ENCODE results near the gene SDK1. TPM values are rescaled to one million over a fixed set of nuclear protein-coding genes. Genes with fewer than 3 reads are reported as not detected.

SDK1 gene
- total and polyA plus RNA-seq, 2 experiments from 2014 or later, result 4.1 to 16.5 TPM

DNA sequence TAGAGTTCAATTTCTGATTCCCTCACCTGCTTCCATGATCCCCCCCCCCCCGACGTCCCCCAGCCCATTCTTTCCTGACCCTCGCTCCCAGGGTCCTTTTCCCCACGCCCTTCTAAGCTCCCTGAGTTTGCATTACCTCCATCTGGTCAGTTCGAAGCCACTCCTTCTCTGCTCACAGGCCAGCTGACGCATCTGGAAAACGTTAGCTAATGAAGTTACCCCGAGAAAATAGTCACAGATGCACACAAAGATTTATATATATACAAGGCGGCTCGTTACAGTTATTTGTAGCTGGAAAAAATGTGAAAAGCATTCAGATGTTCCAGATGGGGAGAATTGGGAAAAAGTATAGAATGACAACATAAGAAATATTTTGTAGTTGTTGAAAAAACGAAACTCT, 751.1 kb downstream of the SDK1 start:
- Histone ChIP-seq H3K27ac (no peak overlapping the region), H3K4me3 (no peak overlapping the region)

DNA sequence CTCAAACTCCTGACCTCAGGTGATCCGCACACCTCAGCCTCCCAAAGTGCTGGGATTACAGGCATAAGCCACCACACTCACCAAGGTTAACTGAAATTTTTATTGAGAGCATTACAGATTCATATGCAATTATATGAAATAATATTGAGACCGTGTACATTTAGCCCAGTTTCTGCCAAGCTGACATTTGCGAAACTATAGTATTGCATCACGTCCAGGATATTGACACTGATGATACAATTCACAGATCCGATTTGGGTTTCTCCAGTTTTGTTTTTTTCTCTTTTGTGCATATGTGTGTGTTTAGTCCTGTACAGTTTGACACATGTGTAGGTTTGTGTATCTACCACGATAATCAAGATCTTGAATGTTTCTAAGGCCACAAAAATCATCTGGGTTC, 753.1 kb downstream of the SDK1 start:
- TF ChIP-seq, protein P1, sequence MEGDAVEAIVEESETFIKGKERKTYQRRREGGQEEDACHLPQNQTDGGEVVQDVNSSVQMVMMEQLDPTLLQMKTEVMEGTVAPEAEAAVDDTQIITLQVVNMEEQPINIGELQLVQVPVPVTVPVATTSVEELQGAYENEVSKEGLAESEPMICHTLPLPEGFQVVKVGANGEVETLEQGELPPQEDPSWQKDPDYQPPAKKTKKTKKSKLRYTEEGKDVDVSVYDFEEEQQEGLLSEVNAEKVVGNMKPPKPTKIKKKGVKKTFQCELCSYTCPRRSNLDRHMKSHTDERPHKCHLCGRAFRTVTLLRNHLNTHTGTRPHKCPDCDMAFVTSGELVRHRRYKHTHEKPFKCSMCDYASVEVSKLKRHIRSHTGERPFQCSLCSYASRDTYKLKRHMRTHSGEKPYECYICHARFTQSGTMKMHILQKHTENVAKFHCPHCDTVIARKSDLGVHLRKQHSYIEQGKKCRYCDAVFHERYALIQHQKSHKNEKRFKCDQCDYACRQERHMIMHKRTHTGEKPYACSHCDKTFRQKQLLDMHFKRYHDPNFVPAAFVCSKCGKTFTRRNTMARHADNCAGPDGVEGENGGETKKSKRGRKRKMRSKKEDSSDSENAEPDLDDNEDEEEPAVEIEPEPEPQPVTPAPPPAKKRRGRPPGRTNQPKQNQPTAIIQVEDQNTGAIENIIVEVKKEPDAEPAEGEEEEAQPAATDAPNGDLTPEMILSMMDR (IDR thresholded peaks at IDR 0.05; ENCODE audit: low read depth, low read length), result no peak

More for the DNA sequence above, 751.1 kb downstream of the SDK1 start:
- Histone ChIP-seq H3K9me3 (ENCODE audit: low read depth) (no peaks in the 10 kb centered on the region), H3K27me3 (no peaks in the 10 kb centered on the region), H3K4me1 (ENCODE audit: low read depth) (no peaks in the 10 kb centered on the region), H3K36me3 (no peaks in the 10 kb centered on the region)
- TF ChIP-seq, protein P1 (IDR thresholded peaks at IDR 0.05; ENCODE audit: low read depth, low read length), result no peak
- DNase-seq (ENCODE audit: low read depth in 1 of 2, low spot score in 1 of 2), result no peak

DNA sequence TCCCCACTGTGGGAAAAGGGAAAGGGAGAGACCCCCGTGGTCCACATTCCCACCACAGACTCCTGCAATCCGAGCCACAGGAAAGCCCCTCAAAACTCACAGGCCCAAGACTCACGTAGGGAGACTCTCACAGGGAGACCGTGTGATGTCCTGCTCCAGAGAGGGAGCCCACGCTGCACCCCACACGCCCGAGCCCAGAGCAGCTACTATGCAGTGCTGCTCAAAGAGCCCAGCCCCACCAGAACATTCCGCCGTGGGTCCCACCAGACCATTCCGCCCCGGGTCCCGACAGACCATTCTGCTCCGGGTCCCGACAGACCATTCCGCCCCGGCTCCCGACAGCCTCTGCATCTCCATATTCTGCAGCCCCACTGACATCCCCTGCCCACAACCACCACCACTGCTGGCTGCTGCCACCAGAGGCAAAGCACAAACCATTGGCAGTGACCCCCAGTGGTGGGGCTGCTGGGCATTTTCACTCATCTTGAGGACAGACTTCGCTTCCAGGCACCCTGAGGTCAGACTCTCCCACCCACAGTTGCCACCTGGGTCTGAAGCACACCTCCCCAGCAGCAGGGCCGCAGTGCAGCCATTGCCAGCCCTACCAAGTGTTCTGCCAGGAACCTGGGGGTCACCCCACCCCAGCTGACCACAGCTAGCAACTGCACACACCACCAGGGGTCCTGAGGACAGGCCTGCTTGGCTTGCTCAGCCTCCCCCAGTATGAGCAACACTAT, 755.7 kb downstream of the SDK1 start:
- H3K9me3 ChIP-seq (ENCODE audit: low read depth), result no peaks in the 10 kb centered on the region
- H3K4me1 ChIP-seq (ENCODE audit: low read depth), result no peaks in the 10 kb centered on the region
- H3K27me3 ChIP-seq, result no peaks in the 10 kb centered on the region
- DNase-seq (ENCODE audit: low read depth in 1 of 2, low spot score in 1 of 2), result no peak
- no peak overlapping the region for H3K4me3 ChIP-seq
- no peaks in the 10 kb centered on the region for H3K36me3 ChIP-seq
- no peak overlapping the region for H3K27ac ChIP-seq
- TF ChIP-seq, protein P1 (IDR thresholded peaks at IDR 0.05; ENCODE audit: low read depth, low read length), result no peak

More for the DNA sequence above, 753.1 kb downstream of the SDK1 start:
- Histone ChIP-seq H3K27me3 (no peaks in the 10 kb centered on the region), H3K36me3 (no peaks in the 10 kb centered on the region), H3K4me1 (ENCODE audit: low read depth) (no peaks in the 10 kb centered on the region), H3K9me3 (ENCODE audit: low read depth) (no peaks in the 10 kb centered on the region), H3K27ac (no peak overlapping the region), H3K4me3 (no peak overlapping the region)
- DNase-seq (ENCODE audit: low read depth in 1 of 2, low spot score in 1 of 2), result no peak

DNA sequence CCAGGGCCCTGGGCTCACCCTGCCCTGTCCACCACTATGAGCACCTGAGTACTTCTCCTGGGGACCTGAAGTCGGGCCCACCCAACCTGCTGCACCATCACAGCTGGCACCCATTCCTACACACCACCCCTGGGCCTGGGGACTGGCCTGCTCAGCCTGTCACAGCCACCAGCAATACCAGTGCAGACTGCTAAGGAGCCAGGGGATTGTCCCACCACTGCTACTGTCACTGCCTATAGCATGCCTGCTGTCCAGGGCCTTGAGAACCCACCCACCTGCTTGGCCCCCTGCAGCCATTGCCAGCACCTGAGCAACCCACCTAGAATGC, 756.2 kb downstream of the SDK1 start:
- no peaks in the 10 kb centered on the region for H3K9me3 ChIP-seq (ENCODE audit: low read depth)
- H3K27me3 ChIP-seq, result no peaks in the 10 kb centered on the region
- TF ChIP-seq, protein P1 (IDR thresholded peaks at IDR 0.05; ENCODE audit: low read depth, low read length), result no peak
- H3K4me3 ChIP-seq, result no peak overlapping the region
- no peaks in the 10 kb centered on the region for H3K36me3 ChIP-seq
- no peaks in the 10 kb centered on the region for H3K4me1 ChIP-seq (ENCODE audit: low read depth)
- no peak overlapping the region for H3K27ac ChIP-seq
- no peak for DNase-seq (ENCODE audit: low read depth in 1 of 2, low spot score in 1 of 2)

DNA sequence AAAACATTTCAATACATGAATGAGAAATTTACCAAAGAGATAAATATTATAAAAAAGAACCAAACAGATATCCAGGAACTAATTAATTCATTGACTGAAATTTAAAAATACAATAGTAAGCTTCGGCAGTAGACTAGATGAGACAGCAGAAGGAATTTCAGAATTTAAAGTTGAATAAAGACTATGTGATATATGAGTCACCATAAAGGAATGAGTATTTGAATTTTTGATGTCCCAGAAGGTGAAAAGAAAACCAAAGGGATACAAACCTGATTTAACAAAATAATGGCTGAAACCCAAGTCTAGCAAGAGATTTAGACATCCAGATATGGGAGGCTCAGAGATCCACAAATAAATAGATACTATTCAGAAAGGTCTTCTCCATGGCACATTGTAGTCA, 757.1 kb downstream of the SDK1 start:
- Histone ChIP-seq H3K4me3 (no peak overlapping the region), H3K27ac (no peak overlapping the region), H3K4me1 (ENCODE audit: low read depth) (no peaks in the 10 kb centered on the region), H3K36me3 (no peaks in the 10 kb centered on the region), H3K27me3 (no peaks in the 10 kb centered on the region), H3K9me3 (ENCODE audit: low read depth) (no peaks in the 10 kb centered on the region)
- TF ChIP-seq, protein P1 (IDR thresholded peaks at IDR 0.05; ENCODE audit: low read depth, low read length), result no peak
- DNase-seq (ENCODE audit: low read depth in 1 of 2, low spot score in 1 of 2), result no peak
